WTC11 (cell line): Measurements from ENCODE around the gene CLTA.
"Not testable (repeated sequence)": the region's sequence is repeated elsewhere in the genome, so short reads cannot be mapped to it uniquely, and the experiment has no call there.

Experiments used
- FOXK1 ChIP-seq: sonication (generic); formaldehyde crosslinking; IDR thresholded peaks from 2 replicates; pipeline ENCODE4 v1.8.0; 2022; ENCODE audit warnings: mild to moderate bottlenecking, moderate library complexity, missing genetic modification reagents
- KAT7 ChIP-seq: sonication (generic); formaldehyde crosslinking; IDR thresholded peaks from 2 replicates; pipeline ENCODE4 v1.8.1; 2023; ENCODE audit warnings: missing genetic modification reagents, mild to moderate bottlenecking, borderline replicate concordance
- NR3C1 ChIP-seq: sonication (generic); formaldehyde crosslinking; conservative IDR thresholded peaks from 2 replicates; pipeline ENCODE4 v1.8.1; 2023; ENCODE audit warnings: low read depth, mild to moderate bottlenecking, missing genetic modification reagents
- TCF7 ChIP-seq: sonication (generic); formaldehyde crosslinking; IDR thresholded peaks from 2 replicates; pipeline ENCODE4 v1.8.0; 2022; ENCODE audit warnings: mild to moderate bottlenecking, low read depth, missing genetic modification reagents, moderate library complexity
- TEAD1 ChIP-seq: sonication (generic); formaldehyde crosslinking; IDR thresholded peaks from 2 replicates; pipeline ENCODE4 v1.8.0; 2022; ENCODE audit warnings: mild to moderate bottlenecking, missing genetic modification reagents
- ZBTB21 ChIP-seq: sonication (generic); formaldehyde crosslinking; IDR thresholded peaks from 2 replicates; pipeline ENCODE4 v1.8.1; 2023; ENCODE audit warnings: mild to moderate bottlenecking, missing genetic modification reagents, borderline replicate concordance
- ZNF232 ChIP-seq: sonication (generic); formaldehyde crosslinking; IDR thresholded peaks from 2 replicates; pipeline ENCODE4 v1.8.0; 2022; ENCODE audit warnings: mild to moderate bottlenecking, missing genetic modification reagents
- ZNF423 ChIP-seq: fragments of 250-450 bp; sonication (Bioruptor Pico); IDR thresholded peaks from 2 replicates; pipeline ENCODE4 v2.1.2; 2022; ENCODE audit warnings: mild to moderate bottlenecking, moderate library complexity
- TF ChIP-seq, protein P1 (sequence below): fragments of 200-600 bp; IDR thresholded peaks from 2 replicates; pipeline ENCODE4 v1.8.0; 2022; ENCODE audit warnings: antibody characterized with exemption
- TF ChIP-seq, protein P2 (sequence below): sonication (generic); formaldehyde crosslinking; IDR thresholded peaks from 2 replicates; pipeline ENCODE4 v1.8.1; 2022; ENCODE audit warnings: low read depth, mild to moderate bottlenecking, moderate library complexity, missing genetic modification reagents, borderline replicate concordance
- TF ChIP-seq, protein P3 (sequence below): sonication (generic); formaldehyde crosslinking; IDR thresholded peaks from 2 replicates; pipeline ENCODE4 v1.8.1; 2023; ENCODE audit warnings: mild to moderate bottlenecking, missing genetic modification reagents, moderate library complexity
- TF ChIP-seq, protein P4 (sequence below): sonication (generic); formaldehyde crosslinking; IDR thresholded peaks from 2 replicates; pipeline ENCODE4 v1.8.1; 2023; ENCODE audit warnings: mild to moderate bottlenecking, missing genetic modification reagents
- TF ChIP-seq, protein P5 (sequence below): fragments of 250-450 bp; sonication (Bioruptor Pico); IDR thresholded peaks from 2 replicates; pipeline ENCODE4 v1.8.0; 2021; ENCODE audit warnings: mild to moderate bottlenecking
- TF ChIP-seq, protein P6 (sequence below): fragments of 250-450 bp; sonication (Bioruptor Pico); IDR thresholded peaks from 2 replicates; pipeline ENCODE4 v2.1.2; 2022; ENCODE audit warnings: mild to moderate bottlenecking, moderate library complexity

DNA sequence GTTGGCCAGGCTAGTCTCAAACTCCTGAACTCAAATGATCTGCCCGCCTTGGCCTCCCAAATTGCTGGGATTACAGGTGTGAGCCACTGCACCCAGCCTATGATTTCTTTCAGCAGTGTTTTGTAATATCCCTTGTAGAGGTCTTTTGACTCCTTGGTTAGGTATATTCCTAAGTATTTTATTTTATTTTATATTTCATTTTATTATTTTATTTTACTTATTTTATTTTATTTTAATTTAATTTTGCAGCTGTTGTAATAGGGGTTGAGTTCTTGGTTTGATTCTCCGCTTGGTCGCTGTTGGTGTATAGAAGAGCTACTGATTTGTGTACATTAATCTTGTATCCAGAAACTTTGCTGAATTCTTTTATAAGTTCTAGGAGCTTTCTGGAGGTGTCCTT is 49.0 kb downstream of the CLTA start:
- TF ChIP-seq KAT7; NR3C1; TCF7 (CRISPR knock-in tag); ZNF232 (CRISPR knock-in tag); FOXK1 (CRISPR knock-in tag); ZNF423 (CRISPR knock-in tag); TEAD1 (CRISPR knock-in tag); ZBTB21: not testable (repeated sequence)
- TF ChIP-seq, protein P1, sequence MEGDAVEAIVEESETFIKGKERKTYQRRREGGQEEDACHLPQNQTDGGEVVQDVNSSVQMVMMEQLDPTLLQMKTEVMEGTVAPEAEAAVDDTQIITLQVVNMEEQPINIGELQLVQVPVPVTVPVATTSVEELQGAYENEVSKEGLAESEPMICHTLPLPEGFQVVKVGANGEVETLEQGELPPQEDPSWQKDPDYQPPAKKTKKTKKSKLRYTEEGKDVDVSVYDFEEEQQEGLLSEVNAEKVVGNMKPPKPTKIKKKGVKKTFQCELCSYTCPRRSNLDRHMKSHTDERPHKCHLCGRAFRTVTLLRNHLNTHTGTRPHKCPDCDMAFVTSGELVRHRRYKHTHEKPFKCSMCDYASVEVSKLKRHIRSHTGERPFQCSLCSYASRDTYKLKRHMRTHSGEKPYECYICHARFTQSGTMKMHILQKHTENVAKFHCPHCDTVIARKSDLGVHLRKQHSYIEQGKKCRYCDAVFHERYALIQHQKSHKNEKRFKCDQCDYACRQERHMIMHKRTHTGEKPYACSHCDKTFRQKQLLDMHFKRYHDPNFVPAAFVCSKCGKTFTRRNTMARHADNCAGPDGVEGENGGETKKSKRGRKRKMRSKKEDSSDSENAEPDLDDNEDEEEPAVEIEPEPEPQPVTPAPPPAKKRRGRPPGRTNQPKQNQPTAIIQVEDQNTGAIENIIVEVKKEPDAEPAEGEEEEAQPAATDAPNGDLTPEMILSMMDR, result not testable (repeated sequence)
- TF ChIP-seq, protein P2, sequence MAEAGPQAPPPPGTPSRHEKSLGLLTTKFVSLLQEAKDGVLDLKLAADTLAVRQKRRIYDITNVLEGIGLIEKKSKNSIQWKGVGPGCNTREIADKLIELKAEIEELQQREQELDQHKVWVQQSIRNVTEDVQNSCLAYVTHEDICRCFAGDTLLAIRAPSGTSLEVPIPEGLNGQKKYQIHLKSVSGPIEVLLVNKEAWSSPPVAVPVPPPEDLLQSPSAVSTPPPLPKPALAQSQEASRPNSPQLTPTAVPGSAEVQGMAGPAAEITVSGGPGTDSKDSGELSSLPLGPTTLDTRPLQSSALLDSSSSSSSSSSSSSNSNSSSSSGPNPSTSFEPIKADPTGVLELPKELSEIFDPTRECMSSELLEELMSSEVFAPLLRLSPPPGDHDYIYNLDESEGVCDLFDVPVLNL (CRISPR knock-in tag), result not testable (repeated sequence)
- TF ChIP-seq, protein P3, sequence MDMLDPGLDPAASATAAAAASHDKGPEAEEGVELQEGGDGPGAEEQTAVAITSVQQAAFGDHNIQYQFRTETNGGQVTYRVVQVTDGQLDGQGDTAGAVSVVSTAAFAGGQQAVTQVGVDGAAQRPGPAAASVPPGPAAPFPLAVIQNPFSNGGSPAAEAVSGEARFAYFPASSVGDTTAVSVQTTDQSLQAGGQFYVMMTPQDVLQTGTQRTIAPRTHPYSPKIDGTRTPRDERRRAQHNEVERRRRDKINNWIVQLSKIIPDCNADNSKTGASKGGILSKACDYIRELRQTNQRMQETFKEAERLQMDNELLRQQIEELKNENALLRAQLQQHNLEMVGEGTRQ (CRISPR knock-in tag), result not testable (repeated sequence)
- TF ChIP-seq, protein P4, sequence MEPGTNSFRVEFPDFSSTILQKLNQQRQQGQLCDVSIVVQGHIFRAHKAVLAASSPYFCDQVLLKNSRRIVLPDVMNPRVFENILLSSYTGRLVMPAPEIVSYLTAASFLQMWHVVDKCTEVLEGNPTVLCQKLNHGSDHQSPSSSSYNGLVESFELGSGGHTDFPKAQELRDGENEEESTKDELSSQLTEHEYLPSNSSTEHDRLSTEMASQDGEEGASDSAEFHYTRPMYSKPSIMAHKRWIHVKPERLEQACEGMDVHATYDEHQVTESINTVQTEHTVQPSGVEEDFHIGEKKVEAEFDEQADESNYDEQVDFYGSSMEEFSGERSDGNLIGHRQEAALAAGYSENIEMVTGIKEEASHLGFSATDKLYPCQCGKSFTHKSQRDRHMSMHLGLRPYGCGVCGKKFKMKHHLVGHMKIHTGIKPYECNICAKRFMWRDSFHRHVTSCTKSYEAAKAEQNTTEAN (CRISPR knock-in tag), result not testable (repeated sequence)
- TF ChIP-seq, protein P5, sequence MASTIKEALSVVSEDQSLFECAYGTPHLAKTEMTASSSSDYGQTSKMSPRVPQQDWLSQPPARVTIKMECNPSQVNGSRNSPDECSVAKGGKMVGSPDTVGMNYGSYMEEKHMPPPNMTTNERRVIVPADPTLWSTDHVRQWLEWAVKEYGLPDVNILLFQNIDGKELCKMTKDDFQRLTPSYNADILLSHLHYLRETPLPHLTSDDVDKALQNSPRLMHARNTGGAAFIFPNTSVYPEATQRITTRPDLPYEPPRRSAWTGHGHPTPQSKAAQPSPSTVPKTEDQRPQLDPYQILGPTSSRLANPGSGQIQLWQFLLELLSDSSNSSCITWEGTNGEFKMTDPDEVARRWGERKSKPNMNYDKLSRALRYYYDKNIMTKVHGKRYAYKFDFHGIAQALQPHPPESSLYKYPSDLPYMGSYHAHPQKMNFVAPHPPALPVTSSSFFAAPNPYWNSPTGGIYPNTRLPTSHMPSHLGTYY (CRISPR knock-in tag), result not testable (repeated sequence)
- TF ChIP-seq, protein P6, sequence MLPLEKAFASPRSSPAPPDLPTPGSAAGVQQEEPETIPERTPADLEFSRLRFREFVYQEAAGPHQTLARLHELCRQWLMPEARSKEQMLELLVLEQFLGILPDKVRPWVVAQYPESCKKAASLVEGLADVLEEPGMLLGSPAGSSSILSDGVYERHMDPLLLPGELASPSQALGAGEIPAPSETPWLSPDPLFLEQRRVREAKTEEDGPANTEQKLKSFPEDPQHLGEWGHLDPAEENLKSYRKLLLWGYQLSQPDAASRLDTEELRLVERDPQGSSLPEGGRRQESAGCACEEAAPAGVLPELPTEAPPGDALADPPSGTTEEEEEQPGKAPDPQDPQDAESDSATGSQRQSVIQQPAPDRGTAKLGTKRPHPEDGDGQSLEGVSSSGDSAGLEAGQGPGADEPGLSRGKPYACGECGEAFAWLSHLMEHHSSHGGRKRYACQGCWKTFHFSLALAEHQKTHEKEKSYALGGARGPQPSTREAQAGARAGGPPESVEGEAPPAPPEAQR (CRISPR knock-in tag), result not testable (repeated sequence)
